ENCODE data around the gene FKBP9.

FKBP9 gene

DNA sequence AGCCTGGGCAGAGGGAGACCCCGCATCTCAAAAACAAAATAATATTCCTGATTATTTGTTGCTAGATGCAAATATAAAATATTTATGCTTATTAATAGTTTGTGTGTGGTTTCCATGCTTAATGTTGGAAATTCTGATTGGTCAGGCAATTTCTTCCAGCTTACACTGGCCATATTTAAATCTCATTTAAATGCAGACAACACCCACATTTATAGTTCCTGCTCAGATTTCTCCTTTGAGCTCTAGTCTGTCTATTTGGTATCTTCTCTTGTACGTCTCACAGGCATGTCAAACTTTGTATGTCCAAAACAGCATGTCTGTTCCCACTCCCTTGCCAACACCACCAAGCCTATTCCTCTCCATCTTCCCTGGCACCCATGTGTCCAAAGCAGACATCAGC lies 52.5 kb downstream of the FKBP9 start:
- DNase-seq, result no peak

DNA sequence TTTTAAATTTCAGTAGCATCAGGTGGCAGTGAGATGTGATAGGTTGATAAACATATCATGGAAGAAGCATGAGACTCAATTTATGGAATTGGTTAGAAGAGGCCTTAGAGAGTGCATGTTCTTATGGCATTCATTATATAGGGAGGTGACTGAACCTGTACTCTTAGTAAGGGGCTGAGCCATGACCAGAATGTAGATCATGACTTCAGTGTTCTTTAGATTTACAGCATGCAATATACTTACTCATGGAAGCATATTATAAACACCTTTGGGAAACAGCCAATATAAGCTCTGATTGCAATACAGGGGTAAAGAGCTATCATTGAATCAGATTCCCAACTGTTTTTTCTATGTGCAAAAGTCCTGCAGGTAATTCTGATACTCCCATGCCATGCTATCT lies 55.1 kb downstream of the FKBP9 start:
- no peak for DNase-seq

DNA sequence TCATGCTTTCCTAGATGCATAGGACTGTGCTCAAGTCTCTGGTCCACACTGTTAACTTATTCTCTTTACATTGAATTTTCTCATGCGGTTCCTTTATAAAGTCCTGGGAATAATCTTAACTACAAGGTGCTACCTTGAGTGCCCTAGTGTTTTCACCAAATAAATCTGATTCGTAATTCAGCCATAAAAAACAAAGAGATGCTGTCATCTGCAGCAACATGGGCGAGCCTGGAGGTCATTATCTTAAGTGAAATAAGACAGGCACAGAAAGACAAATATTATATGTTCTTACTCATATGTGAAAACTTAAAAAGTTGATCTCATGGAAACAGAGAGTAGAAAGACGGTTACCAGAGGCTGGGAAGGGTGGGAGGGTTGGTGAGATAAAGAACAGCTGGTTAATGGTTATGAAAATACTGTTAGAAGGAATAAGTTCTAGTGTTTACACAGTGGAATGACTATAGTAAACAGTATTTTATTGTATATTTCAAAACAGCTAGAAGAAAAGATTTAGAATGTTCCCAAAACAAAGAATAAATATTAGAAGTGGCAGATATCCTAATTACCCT lies 67.0 kb downstream of the FKBP9 start:
- DNase-seq, result no peak

DNA sequence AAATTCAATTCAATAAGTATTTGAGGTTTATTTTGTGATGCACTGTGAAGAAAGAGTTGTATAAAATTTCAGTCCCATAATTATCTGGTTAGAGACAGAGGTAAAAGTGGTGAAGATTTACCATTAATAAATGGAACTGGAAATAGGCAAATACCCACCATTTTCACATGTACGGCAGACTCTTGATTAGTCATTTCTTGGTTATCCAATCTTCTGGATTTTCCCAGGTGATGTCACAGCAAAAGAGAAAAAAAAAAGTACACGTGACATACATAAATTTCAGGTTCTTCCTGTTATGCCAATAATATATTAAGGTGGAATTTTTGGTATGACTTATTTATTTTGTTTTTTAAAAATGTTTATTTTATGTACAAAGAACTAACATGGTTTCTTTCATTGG lies 78.5 kb downstream of the FKBP9 start:
- no peak for DNase-seq

DNA sequence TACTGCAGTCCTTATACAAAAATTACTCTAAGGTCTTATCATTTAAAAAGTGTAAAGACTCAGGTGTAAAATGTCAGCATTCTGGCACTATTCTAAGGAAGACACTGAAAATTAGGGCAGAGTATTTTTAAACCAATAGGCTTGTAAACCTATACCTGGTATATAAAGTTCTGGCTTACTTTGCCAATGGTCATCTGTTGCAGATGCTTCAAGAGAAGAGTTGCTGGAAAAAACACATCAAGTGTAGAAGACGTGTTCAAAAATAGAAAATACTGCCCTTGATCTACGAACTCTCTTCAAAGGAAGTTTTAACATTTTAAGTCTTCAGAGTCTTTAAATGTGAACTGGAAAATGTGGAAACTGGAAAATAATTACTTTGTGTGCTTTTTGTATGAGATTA lies 81.4 kb downstream of the FKBP9 start:
- no peak for DNase-seq

DNA sequence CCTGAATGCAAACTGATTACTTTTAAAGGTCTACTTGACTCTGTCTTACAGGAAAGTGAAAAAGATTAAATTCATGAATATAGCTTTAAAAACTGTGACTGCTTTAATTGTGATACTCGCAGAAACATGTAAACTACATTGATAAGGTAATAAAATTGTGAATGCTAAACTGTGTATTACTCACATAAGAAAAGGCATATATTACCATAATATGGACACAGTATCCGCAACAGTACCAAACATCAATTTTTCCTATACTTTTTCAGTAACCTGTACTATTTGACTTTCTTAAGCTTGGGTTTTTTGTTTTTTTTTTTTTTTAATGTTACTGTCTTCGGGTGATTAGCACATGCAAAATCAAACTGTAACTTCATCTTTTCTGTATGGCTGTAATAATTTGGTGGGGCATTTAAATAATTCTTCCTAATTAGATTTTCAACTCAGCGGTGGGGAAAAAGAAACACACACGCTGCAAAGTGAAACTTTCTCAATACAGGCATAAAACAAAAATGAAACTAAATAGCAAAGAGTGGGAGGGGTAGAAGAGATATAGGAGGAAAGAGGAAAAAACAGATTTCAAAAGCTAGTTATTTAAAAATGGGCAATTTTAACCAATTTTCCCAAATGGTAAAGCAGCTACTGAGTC lies 82.1 kb downstream of the FKBP9 start:
- no peak for DNase-seq

DNA sequence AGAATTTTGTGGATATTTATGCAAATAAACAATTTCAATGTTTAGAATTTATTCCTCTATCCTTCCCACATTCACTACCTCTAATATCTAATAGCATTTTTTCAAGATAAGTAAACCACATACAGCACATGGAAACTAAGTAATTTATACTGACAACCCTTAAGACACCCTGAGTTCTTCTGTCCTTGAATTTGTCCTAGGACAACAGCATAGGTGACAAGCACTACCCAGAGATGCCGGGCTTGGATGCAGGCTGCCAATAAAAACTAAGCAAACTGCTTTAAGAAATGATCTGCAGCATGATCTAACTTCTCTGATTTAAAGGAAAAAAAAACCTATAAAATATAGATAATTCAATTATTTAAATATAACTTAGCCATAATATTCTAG lies 82.7 kb downstream of the FKBP9 start:
- no peak for DNase-seq

DNA sequence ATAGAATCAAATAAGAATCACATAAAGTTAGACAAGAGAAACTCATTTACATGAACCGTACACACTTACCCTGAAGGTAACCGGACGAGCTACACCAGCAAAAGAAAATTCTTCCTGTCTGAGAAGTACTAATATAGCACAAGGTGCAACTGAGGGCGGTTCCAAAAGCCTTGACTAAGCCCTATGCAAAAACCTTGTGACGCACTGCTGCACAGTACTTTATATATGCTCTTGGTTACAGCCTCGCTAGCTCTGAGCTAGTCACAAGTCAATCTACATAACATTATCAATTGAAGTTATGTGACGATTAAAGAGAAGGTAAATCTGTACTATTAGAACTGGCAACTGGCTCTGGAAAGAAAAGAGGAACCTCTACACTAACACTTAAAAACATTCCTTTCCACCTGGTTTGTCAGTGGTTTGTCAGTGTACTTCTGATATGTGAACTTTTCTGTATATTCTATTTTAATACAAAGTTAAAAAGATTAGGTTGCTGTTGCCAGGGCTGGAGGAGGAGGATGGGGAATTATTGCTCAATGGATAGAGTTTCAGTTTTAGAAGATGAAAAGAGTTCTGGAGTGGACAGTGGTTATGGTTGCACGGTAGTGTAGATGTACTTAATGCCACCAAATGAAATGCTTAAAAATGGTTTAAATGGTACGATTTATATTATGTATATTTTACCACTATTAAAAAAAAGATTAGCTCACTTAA lies 83.7 kb downstream of the FKBP9 start:
- peak; percentile 60 to 70 for DNase-seq

DNA sequence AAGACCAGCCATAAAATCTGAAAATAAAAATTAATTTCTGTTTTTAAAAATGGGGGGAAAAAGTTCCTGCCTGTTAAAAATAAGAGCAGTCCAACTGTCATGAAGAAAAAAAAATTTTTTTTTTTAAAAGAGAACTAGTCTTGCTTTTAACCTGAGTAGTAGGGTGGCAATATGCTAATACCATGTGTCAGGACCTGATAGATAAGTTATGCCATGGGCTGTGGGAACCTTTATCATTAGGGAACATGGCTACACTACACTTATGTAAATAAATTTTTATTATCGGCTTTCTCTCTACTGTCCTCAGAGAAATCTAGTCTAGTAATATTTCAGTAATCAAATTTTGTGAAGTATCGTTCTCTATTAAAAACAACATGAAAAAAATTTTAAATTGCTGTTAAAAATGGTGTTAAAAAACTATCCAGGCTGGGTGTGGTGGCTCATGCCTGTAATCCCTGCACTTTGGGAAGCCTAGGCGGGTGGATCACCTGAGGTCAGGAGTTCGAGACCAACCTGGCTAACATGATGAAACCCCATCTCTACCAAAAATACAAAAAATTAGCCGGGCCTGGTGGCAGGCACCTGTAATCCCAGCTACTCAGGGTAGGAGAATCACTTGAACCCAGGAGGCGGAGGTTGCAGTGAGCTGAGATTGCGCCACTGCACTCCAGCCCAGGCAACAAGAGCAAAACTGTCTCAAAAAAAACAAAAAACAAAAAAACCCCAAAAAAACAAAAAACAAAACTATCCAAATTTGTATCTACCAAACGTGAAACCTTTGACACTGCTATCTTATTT lies 84.6 kb downstream of the FKBP9 start:
- no peak for DNase-seq

DNA sequence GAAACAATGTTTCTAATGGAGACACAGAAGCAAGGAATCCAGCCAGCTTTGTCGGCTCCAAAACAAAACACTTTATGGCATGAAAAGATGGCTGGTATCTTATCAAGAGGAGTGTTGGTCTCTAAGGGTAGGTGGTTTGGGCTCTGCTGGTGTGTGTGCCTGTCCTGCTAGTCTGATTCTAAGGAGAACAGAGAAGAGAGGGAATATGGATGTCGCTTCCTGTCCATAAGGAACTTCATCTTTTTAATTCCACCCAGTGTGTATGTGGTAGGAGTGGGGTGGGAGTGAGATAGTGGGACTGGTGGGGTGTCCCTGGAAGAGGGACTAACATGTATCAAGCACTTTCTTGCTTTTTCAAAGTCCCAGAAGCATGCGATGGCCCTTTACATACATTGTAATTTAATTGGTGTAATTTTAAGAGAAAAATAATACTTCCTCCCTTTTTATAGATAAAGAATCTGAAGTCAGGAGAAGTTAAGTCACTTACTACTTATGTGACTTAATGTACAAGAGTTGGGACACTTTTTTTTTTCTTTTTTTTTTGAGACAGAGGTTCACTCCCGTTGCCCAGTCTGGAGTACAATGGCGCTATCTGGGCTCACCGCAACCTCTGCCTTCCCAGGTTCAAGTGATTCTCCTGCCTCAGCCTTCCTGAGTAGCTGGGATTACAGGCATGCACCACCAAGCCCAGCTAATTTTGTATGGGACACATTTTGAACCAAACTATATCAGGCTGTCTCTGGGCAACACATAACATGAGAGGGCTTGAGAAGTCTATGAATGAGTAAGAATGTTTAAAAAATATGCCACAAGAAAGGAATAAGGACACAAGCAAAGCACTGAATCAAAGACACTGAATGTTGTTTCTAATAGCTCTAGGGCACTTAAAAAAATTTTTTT lies 86.5 kb downstream of the FKBP9 start:
- no peak for DNase-seq

DNA sequence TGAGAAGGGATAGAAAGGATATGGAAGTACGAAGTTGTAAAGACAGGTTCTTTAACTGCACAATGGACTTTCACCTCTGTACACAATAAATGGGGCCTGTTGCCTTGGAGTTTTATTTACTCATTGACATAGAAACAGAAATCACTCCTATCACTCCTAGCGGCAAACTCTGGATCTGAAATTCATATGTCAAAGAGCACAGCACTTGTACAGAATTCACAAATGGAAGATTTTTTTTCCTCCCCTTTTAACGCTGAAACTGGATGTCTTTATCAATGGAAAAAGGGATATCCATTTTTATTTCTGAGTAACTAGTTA lies 87.1 kb downstream of the FKBP9 start:
- DNase-seq, result no peak

DNA sequence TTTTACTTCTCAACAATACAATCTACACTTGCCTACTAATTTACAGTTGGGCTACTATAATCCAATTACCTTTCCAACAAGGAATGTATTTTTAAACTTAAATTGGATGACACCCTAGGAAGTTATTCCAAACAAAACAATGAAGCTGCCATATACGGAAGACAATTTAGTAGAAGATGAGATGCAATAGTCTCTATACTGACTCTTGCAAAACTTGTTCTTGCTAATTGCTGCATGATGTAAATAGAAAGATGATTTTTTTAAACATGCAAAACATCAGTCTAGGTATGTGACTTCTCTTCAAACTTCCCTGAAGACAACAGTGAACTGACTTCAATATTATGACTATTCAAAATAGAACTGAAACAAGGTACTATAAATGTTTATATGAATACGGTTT lies 87.7 kb downstream of the FKBP9 start:
- DNase-seq, result no peak

DNA sequence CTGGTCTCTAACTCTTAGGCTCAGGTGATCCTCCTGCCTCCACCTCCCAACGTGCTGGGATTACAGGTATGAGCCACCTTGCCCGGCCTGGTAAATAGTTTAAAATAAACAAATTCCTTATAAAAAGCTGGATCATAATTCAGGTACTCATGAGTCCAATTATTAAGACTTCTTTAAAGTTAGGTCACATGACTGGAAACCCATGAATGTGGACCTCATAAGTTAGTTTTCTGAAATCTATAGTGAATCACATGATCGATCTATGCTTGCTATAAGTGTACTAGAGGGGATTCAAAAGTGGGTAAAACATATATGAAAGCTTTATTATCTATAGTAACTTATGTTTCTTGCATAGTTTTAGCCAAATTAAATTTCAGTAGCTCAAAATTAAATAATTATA lies 91.0 kb downstream of the FKBP9 start:
- DNase-seq, result no peak

DNA sequence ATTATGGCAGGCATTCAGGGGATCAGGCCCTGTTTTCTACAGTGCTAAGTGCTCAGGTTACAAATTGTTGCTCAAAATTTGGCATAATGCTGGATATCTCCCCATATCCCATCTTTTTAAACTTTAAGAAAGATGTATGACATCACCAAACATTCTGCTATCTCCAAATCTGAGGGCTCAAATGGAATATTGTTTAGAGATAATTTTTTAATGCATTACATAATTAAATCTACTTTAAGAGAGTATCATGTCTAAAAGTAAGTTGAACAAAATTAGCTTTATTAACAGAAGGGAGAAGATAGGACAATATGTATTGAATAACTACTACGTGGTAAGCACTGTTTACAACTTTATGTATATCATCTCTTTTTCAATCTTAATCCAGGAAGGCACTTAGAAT lies 91.5 kb downstream of the FKBP9 start:
- no peak for DNase-seq

DNA sequence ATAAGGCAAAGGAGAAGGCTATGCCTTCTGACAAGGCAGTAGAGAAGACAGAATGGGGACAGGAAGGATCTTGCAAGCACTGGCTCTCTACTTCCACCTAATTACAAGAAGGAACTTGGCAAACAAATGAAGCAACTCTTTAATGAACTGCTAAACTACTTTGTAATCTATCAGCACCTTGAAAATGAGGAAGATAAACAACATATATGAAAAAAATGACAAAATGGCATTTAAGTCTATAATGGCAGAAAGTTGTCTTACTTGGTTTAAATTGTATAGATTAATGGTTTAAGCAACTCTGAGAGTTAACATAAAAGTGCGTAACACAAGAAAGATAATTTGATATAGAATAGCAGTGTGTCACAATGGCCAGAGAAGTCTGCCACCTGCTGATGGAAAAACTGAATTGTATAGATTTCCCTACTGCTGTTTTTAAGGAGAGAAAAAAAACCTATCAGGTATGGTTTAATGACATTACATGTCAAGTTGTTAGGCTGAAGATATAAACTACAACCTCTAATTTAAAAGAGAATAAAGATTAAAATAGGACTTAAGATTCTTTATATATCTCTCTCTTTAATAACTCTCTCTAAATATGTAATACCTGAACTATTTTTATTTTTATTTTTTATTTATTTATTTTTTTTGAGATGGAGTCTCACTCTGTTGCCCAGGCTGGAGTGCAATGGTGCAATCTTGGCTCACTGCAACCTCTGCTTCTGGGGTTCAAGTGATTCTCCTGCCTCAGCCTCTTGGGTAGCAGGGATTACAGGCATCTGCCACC lies 93.5 kb downstream of the FKBP9 start:
- DNase-seq, result peak; percentile 18 to 45

DNA sequence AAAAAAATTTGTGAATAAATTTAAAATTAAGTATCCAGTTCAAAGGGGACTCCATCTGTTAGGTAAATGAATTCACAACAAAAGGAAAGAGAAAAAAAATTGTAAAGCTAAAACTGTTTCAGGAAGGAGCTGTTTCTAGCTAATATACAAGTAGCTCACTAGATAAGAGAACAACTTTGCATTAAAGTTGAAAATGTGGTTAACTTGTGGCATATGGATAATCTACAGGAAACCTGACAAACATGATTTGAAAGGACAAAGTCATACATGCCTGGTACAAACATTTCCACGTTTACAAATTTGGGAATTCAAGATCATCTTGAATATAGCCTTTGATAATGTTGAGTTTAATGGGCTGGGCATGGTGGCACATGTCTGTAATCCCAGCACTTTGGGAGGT lies 96.5 kb downstream of the FKBP9 start:
- DNase-seq, result no peak

DNA sequence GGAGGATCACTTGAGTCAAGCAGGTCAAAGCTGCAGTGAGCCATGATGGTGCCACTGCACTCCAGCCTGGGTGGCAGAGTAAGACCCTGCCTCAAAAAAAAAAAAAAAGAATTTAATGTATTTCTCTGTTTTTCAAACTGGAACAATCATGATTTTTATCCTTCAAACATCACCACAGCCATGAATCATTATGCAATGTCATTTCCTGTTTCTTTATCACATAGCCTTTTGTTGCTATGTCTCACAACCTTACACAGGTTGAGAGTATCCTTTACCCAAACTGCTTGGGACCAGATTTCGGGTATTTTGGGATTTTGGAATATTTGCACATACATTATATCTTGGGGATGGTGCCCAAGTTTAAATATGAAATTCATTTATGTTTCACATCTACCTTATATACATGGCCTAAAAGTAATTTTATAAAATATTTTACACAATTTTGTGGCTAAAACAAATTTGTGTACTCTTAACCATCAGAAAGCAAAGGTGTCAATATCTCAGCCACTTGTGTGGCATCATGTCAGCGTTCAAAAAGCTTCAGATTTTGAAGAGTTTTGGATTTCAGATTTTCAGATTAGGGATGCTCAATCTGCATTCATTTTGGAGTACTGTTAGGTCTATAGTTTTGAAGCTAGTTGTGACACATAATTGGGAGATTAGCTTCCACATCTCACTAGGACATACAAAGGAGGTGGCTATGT lies 97.2 kb downstream of the FKBP9 start:
- no peak for DNase-seq

DNA sequence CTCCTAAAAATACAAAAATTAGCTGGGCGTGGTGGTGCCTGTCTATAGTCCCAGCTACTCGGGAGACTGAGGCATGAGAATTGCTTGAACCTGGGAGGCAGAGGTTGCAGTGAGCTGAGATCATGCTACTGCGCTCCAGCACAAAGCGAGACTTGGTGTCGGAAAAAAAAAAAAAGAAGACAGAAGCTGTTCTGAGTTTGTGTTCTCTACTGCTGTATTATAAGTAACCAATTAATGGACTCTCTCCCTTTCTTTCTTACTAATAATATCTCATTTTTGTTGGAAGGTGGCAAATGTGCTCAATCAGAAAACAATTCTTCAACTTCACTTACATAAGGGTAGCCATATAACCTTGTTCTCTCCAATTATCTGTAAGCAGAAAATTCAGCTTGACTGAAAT lies 97.9 kb downstream of the FKBP9 start:
- DNase-seq, result no peak
